ENCODE measurements around the gene LNX1.

DNA sequence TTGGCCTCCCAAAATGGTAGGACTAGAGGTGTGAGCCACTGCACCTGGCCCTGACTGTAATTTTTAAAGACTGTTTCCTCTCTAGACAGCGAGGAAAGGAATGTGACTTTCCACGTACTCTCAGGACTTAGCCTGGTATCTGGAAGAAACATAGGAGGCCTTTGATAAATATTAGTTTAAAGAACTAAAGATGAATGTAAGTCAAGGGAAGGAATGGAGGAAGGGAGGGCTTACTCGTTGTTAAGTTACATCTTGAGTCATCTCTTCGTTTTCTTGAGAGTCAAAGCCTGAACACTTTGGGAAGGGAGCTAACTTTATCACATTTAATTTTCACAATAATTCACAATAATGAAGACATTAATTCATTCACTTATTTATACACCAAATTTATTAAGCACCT, 7.2 kb upstream of the LNX1 start:
- no peak for TF ChIP-seq POLR2A (IDR thresholded peaks at IDR 0.05)
- TF ChIP-seq, protein P1, sequence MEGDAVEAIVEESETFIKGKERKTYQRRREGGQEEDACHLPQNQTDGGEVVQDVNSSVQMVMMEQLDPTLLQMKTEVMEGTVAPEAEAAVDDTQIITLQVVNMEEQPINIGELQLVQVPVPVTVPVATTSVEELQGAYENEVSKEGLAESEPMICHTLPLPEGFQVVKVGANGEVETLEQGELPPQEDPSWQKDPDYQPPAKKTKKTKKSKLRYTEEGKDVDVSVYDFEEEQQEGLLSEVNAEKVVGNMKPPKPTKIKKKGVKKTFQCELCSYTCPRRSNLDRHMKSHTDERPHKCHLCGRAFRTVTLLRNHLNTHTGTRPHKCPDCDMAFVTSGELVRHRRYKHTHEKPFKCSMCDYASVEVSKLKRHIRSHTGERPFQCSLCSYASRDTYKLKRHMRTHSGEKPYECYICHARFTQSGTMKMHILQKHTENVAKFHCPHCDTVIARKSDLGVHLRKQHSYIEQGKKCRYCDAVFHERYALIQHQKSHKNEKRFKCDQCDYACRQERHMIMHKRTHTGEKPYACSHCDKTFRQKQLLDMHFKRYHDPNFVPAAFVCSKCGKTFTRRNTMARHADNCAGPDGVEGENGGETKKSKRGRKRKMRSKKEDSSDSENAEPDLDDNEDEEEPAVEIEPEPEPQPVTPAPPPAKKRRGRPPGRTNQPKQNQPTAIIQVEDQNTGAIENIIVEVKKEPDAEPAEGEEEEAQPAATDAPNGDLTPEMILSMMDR (IDR thresholded peaks at IDR 0.05), result no peak

Measured in vagina (tissue), 2 donors.